Erythroblast (primary cell): ENCODE measurements around the gene MTAP.

Experiments used
- GATA1 ChIP-seq: IDR thresholded peaks from 2 replicates; pipeline ENCODE4 v1.6.1; 2011; ENCODE audit warnings: low read depth, mild to moderate bottlenecking, control low read depth, low read length, moderate library complexity
- POLR2A ChIP-seq: IDR thresholded peaks from 2 replicates; pipeline ENCODE4 v1.6.1; 2011; ENCODE audit warnings: mild to moderate bottlenecking, low read length

DNA sequence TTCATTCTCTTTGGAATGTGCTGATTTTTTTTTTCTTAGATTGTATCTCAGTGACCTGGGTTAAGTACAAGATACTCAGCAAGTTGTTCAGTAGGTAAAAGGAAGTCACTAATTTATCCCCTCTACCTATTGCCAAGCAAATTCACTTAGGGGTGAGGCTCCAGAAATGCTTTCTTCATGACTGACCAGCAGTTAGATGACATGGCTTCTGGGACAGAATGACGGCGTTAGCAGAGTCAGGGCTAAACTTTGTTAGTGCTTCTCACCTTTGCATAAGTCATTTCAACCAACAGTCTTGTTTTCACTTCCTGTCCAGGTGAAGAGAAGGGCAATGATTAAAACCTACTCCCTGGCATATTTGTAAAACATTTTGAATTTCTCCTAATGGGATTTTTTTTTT is 20.2 kb upstream of the MTAP start:
- TF ChIP-seq POLR2A, result no peak
- TF ChIP-seq GATA1, result no peak
